Measurements from ENCODE around the gene CCDC137.

DNA sequence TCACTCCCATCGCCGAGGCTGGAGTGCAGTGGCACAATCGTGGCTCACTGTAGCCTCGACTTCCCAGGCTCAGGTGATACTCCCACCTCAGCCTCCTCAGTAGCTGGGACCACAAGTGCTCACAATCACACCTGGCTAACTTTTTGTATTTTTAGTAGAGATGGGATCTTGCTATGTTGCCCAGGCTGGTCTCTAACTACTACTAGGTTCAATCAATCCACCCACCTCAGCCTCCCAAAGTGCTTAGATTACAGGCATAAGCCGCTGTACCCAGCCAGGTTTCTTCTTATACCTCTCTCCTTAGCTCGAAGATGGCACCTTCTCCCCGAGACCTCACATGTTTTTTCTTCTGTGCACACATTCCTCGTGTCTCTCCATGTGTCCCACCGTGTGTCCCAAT, 26.5 kb upstream of the CCDC137 start:
- TF ChIP-seq, protein P1, sequence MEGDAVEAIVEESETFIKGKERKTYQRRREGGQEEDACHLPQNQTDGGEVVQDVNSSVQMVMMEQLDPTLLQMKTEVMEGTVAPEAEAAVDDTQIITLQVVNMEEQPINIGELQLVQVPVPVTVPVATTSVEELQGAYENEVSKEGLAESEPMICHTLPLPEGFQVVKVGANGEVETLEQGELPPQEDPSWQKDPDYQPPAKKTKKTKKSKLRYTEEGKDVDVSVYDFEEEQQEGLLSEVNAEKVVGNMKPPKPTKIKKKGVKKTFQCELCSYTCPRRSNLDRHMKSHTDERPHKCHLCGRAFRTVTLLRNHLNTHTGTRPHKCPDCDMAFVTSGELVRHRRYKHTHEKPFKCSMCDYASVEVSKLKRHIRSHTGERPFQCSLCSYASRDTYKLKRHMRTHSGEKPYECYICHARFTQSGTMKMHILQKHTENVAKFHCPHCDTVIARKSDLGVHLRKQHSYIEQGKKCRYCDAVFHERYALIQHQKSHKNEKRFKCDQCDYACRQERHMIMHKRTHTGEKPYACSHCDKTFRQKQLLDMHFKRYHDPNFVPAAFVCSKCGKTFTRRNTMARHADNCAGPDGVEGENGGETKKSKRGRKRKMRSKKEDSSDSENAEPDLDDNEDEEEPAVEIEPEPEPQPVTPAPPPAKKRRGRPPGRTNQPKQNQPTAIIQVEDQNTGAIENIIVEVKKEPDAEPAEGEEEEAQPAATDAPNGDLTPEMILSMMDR (conservative IDR thresholded peaks at IDR 0.05): no peak
- no peak for TF ChIP-seq ZFX (IDR thresholded peaks at IDR 0.05)
